HUES6 (cell line): ENCODE results near the gene SLC23A2.
"Not testable (repeated sequence)": the region's sequence is repeated elsewhere in the genome, so short reads cannot be mapped to it uniquely, and the experiment has no call there.

ENCODE experiments used
- H3K27ac ChIP-seq: 2 replicates; pipeline ENCODE4 v1.7.0; 2013; ENCODE audit warnings: low read depth, mild to moderate bottlenecking, low read length, inconsistent platforms
- H3K27me3 ChIP-seq: 2 replicates; pipeline ENCODE4 v1.6.1; 2013; ENCODE audit warnings: low read length; ENCODE audit not compliant: control insufficient read depth, insufficient read depth
- H3K36me3 ChIP-seq: 2 replicates; pipeline ENCODE4 v1.6.1; 2013; ENCODE audit warnings: low read length; ENCODE audit not compliant: control insufficient read depth, insufficient read depth
- H3K4me1 ChIP-seq: 2 replicates; pipeline ENCODE4 v1.6.1; 2013; ENCODE audit warnings: low read length; ENCODE audit not compliant: control insufficient read depth, insufficient read depth
- H3K4me3 ChIP-seq: 2 replicates; pipeline ENCODE4 v1.5.1; 2013; ENCODE audit warnings: low read depth, low read length
- H3K9ac ChIP-seq: one replicate; pipeline ENCODE4 v1.6.1; 2013; ENCODE audit warnings: mild to moderate bottlenecking, low read length
- H3K9me3 ChIP-seq: 2 replicates; pipeline ENCODE4 v1.6.1; 2013; ENCODE audit warnings: low read depth, low read length; ENCODE audit not compliant: control insufficient read depth, insufficient read depth

The SLC23A2 gene

DNA sequence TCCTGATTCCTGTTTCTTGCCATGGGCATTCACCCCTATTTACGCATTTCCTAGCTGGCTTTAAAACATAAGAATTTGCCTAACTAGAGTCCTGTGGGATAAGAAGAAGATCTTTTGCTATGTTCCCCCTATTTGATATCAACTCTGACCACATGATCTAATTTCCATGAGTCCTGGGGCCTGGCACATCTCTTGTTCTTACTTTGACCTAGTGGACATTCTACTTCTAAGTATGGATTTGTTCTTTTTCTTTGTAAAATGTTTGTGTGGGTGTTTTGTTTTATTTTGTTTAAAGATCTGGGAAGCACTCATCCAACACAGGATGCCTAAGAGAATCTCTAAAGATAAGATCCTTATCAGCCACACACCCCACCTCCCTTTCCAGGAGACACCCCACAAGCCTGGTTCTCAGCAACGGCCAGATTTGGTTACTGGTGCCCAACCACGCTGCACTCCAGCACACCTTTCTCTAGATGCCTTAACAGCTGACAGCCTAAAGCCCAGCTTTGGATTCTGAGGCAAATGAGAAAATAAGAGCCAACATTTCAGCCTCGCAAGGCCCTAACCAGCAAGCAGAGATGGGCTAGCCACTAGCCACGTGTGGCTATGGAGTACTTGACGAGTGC is 74.7 kb downstream of the SLC23A2 start:
- no peak overlapping the region for H3K4me3 ChIP-seq
- H3K9me3 ChIP-seq: no peaks in the 10 kb centered on the region
- no peaks in the 10 kb centered on the region for H3K36me3 ChIP-seq
- no peak overlapping the region for H3K9ac ChIP-seq
- no peaks in the 10 kb centered on the region for H3K27me3 ChIP-seq
- H3K4me1 ChIP-seq: peaks cover 6% of the 10 kb centered on the region
- no peak overlapping the region for H3K27ac ChIP-seq

GRCh38 chr20:4925842-4926530 is 75.3 kb downstream of the SLC23A2 start:
- H3K9me3 ChIP-seq: no peaks in the 10 kb centered on the region
- no peak overlapping the region for H3K27ac ChIP-seq
- no peaks in the 10 kb centered on the region for H3K36me3 ChIP-seq
- no peak overlapping the region for H3K9ac ChIP-seq
- H3K4me1 ChIP-seq: peaks cover 7% of the 10 kb centered on the region
- H3K4me3 ChIP-seq: no peak overlapping the region
- H3K27me3 ChIP-seq: no peaks in the 10 kb centered on the region

DNA sequence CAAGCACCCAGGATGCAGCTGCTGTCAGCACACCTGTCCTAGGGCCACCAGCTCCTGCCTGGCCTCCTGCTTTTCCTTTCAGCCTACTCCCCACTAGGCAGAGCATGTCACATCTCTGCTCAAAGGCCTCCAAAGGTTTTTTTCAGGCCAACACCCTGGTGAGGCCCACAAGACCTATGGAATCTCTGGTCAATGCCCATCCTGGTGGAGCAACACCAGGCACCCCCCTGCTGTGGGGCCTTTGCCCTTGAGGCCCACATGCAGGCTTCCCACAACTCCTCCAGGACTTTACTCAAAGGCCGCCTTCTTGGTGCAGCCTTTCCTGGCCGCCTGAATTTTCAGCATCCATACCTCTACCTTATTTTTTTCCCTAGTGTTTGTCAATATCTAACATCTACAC is 76.9 kb downstream of the SLC23A2 start:
- Histone ChIP-seq H3K4me3 (no peak overlapping the region), H3K36me3 (no peaks in the 10 kb centered on the region)

DNA sequence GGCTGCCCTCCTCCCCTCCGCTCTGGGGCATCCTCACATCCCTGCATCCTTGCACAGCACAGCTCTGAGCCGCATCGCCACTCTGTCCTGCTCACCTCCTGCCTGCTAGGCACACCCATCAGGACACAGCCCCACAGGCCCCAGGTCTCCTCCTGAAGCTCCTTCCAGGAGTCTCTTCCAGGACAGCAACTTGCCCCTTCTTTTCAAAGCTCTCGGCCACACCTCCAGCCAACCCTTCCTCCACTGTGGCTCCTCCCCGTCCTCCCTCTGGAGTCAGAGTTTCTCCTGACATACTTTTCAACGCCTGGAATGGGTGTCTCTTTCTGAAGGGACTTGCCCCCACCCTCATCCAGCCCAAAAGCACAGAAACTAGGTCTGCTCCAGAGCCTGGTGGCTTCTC is 77.3 kb downstream of the SLC23A2 start:
- no peaks in the 10 kb centered on the region for H3K27me3 ChIP-seq
- no peak overlapping the region for H3K9ac ChIP-seq
- H3K36me3 ChIP-seq: no peaks in the 10 kb centered on the region
- no peak overlapping the region for H3K4me3 ChIP-seq
- H3K27ac ChIP-seq: no peak overlapping the region
- peaks cover 7% of the 10 kb centered on the region for H3K4me1 ChIP-seq
- H3K9me3 ChIP-seq: no peaks in the 10 kb centered on the region

More for the DNA sequence above, 76.9 kb downstream of the SLC23A2 start:
- H3K27ac ChIP-seq: no peak overlapping the region
- H3K4me1 ChIP-seq: peaks cover 7% of the 10 kb centered on the region
- H3K9me3 ChIP-seq: no peaks in the 10 kb centered on the region
- no peak overlapping the region for H3K9ac ChIP-seq
- no peaks in the 10 kb centered on the region for H3K27me3 ChIP-seq

DNA sequence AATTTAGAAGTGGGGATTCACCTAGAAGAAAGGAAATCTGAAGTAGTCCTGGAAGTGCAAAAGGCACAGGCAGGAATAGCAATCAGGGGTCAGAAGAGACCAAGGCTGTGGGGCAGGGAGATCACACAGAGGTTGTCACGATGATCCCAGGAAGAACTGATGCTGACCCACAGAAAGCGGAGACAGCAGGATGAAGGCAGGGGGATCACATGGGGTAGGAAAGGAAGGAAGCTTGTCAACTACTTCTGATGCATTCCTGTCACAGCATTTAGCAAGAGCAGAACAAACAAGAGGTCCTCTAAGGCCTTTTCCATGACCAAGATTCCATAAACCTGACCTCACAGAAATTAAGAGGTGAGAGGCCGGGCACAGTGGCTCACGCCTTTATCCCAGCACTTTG is 79.1 kb downstream of the SLC23A2 start:
- no peak overlapping the region for H3K4me3 ChIP-seq
- H3K27me3 ChIP-seq: no peaks in the 10 kb centered on the region
- H3K36me3 ChIP-seq: no peaks in the 10 kb centered on the region
- no peaks in the 10 kb centered on the region for H3K9me3 ChIP-seq
- peaks cover 8% of the 10 kb centered on the region for H3K4me1 ChIP-seq
- H3K9ac ChIP-seq: no peak overlapping the region
- no peak overlapping the region for H3K27ac ChIP-seq

DNA sequence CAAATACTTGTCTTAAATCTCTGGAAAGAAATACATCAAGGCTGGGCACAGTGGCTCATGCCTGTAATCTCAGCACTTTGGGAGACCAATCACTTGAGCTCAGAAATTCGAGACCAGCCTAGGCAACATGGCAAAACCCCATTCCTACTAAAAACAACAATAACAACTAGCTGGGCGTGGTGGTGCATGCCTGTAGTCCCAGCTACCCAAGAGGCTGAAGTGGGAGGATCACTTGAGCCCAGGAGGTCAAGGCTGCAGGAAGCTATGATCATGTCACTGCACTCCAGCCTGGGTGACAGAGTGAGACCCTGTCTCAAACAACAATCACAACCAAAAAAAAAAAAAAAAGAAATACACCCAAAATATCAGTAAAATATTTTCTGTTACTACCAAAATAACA is 80.0 kb downstream of the SLC23A2 start:
- H3K4me3 ChIP-seq, H3K9me3 ChIP-seq, H3K27ac ChIP-seq, H3K27me3 ChIP-seq, H3K9ac ChIP-seq, H3K36me3 ChIP-seq: not testable (repeated sequence)
- peaks cover 11% of the 10 kb centered on the region for H3K4me1 ChIP-seq

- no peak overlapping the region for H3K27ac ChIP-seq
- no peak overlapping the region for H3K4me3 ChIP-seq
- H3K9ac ChIP-seq: no peak overlapping the region
- H3K27me3 ChIP-seq: no peaks in the 10 kb centered on the region
- peaks cover 11% of the 10 kb centered on the region for H3K4me1 ChIP-seq
- no peaks in the 10 kb centered on the region for H3K36me3 ChIP-seq
- no peaks in the 10 kb centered on the region for H3K9me3 ChIP-seq
Observed at GRCh38 chr20:4920655-4921054, 80.7 kb downstream of the SLC23A2 start.

DNA sequence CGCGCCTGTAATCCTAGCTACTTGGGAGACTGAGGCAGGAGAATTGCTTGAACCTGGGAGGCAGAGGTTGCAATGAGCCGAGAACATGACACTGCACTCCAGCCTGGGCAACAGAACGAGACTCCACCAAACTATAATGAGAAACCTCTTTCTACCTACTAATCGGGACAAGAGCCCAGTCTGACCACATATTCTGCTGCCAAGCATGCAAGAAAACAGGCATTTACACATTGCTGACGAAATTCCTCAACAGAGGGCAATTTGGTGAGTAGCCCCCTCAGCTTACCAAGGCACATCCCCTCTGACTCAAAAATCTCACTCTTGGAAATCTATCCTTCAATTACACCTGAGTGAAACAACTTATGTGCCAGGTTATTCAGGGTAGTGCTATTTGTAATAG is 81.2 kb downstream of the SLC23A2 start:
- no peaks in the 10 kb centered on the region for H3K36me3 ChIP-seq
- H3K4me3 ChIP-seq: no peak overlapping the region
- no peak overlapping the region for H3K9ac ChIP-seq
- no peaks in the 10 kb centered on the region for H3K9me3 ChIP-seq
- no peak overlapping the region for H3K27ac ChIP-seq
- peaks cover 11% of the 10 kb centered on the region for H3K4me1 ChIP-seq
- H3K27me3 ChIP-seq: no peaks in the 10 kb centered on the region

DNA sequence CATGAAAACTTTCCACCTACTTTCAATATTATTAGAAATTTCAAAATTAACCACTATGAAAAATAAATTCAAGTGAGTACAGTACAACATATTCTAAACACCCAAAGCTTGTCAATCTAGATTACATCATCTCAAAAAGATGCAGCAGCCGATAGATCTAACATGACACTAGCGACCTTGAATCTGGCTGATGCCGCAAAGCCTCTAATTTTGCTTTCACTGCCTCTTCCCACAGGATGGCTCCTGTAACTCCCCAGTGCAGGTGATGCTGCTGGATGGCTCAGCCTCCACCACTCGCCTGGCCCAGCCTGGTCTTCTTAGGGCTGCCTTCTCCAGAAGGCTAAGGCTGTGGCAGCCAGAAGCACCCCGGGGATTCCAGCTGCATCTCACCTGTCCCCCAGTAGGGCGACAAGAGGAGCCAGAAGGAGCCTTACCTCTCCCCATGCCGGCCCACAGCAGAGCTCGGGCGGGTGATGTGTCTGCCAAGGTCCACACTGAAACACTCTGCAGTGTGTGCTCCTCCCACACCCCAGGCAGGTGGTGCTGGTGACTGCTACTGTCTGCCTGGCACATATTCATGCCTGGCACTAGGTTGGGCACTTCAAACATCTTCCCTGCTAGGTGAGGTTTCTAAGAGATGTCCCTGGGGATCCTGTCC is 82.1 kb downstream of the SLC23A2 start:
- Histone ChIP-seq H3K27me3 (no peaks in the 10 kb centered on the region), H3K4me1 (peaks cover 7% of the 10 kb centered on the region), H3K27ac (no peak overlapping the region), H3K4me3 (no peak overlapping the region), H3K36me3 (no peaks in the 10 kb centered on the region), H3K9ac (no peak overlapping the region), H3K9me3 (no peaks in the 10 kb centered on the region)

GRCh38 chr20:4918473-4918872 is 82.8 kb downstream of the SLC23A2 start:
- Histone ChIP-seq H3K4me3 (no peak overlapping the region), H3K9ac (no peak overlapping the region), H3K27ac (no peak overlapping the region), H3K36me3 (no peaks in the 10 kb centered on the region), H3K9me3 (no peaks in the 10 kb centered on the region), H3K27me3 (no peaks in the 10 kb centered on the region), H3K4me1 (peaks cover 6% of the 10 kb centered on the region)
